Posterior vena cava (tissue), 2 donors: ENCODE results near the gene CRK. TPM values are rescaled to one million over a fixed set of nuclear protein-coding genes. Genes with fewer than 3 reads are reported as not detected.

Experiments
- DNase-seq: peaks from one replicate; pipeline ENCODE4 v3.0.0-alpha.2; 2020; ENCODE audit warnings: low spot score
- intact Hi-C, 2 donors: fragments of 100-400 bp; cut with DNase I; formaldehyde crosslinking; loops; one replicate each; pipeline versions ENCODE4 v1.14.1 to v1.14.2; 2022 to 2023
- total RNA-seq, 2 donors: library from RNA; stranded (reverse); fragmentation: NEBNext Ultra II Directional; extraction: Animal tissue kit (Norgen Biotek cat#: 25700); gene quantifications; one replicate each; pipeline ENCODE4 v1.2.1, GENCODE V29; 2021
- donor health status: DM: yes; HTN: yes; CAD: no.
- donor health status: DM: yes; HTN: yes; CAD: no.

Gene CRK
- total RNA-seq, 2 donors from 2014 or later, result 56.6 to 58.0 TPM

DNA sequence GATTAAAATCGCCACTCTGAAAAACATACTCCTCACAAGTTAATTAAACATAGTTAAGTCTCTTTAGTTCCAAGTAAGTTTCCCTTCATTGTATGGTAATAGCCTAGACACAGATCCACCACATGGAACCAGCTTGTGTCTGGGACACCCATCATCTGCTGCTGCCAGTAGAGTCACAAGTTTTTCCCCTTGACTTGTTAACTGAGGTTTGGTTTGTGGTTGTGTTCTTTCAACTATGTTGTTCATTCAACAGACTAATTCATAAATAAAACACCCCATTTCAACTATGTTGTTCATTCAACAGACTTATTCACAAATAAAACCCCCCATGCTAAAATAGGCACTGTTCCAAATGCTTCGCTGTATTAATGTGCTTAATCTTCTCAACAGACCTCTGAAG lies 80.4 kb downstream of the CRK start:
- no peak for DNase-seq
- intact Hi-C loops, result no loop called here

DNA sequence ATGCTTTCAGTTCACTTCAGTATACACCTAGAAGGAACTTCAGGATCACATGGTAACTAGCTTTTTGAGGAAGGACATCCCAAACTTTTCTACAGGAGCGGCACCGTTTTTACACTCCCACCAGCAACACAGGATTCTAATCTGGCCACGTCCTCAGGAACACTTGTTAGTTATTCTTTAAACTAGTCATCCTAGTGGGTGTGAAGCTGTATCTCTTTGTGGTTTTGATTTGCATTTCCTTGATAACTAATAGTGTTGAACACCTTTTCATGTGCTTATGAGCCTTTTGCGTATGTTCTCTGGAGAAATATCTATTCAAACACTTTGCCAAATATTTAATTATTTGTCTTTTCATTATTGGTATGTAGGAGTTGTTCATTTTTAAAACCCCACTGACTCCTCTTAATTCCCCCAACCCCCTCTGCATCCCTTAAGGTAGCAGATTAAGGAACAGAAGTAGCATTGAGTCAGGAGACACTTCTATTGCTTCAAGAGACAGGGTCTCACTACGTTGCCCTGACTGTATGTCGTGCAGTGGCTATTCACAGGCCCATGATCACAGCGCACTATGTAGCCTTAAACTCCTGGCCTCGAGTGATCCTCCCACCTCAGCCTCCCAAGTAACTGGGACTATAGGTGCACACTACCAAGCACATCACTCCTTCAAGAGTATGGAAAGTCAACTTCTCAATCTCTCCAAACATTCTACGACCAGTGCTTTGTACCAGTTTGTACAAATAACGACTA lies 81.4 kb downstream of the CRK start:
- intact Hi-C loops, result loop anchor here in 1 of 2 donors (5.0 kb wide), 1 partner anchor 78 kb away; no protein-coding TSS in a partner anchor
- no peak for DNase-seq

DNA sequence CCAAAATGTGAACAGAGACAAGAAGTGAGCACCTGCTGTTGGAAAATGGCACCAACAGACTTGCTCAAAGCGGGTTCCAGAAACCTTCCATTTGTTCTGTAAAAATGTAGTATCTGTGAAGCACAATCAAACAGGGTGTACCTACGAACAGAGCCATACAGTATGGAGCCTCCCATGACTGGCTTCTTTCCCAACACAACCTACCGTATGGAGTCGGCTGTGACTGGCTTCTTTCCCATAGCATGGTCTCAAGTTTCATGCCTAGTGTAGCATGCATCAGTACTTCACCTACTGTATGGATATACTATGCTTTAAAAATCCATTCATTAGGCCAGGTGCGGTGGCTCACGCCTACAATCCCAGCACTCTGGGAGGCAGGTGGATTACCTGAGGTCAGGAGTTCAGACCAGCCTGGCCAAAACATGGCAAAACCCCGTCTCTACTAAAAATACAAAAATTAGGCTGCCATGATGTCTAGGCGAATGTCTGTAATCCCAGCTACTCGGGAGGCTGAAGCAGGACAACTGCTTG lies 82.3 kb downstream of the CRK start:
- no peak for DNase-seq
- intact Hi-C loops, result loop anchor here in 1 of 2 donors (5.0 kb wide), 1 partner anchor 79 kb away; no protein-coding TSS in a partner anchor

DNA sequence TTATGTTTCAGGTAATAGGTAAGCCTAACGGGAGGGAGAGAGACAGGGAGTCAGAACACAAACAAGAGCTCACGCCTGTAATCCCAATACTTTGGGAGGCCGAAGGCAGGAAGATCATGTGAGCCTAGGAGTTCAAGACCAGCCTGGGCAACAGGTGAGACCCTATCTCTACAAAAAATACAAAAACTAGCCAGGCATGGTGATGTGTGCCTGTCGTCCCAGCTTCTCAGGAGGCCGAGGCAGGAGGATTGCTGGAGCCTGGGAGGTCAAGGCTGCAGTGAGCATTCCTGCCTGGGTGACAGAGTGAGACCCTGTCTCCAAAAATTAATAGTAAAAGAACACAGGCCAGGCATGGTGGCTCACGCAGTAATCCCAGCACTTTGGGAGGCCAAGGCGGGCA lies 83.4 kb downstream of the CRK start:
- no peak for DNase-seq
- intact Hi-C loops, result loop anchor here in 1 of 2 donors (5.0 kb wide), 1 partner anchor 80 kb away; no protein-coding TSS in a partner anchor

DNA sequence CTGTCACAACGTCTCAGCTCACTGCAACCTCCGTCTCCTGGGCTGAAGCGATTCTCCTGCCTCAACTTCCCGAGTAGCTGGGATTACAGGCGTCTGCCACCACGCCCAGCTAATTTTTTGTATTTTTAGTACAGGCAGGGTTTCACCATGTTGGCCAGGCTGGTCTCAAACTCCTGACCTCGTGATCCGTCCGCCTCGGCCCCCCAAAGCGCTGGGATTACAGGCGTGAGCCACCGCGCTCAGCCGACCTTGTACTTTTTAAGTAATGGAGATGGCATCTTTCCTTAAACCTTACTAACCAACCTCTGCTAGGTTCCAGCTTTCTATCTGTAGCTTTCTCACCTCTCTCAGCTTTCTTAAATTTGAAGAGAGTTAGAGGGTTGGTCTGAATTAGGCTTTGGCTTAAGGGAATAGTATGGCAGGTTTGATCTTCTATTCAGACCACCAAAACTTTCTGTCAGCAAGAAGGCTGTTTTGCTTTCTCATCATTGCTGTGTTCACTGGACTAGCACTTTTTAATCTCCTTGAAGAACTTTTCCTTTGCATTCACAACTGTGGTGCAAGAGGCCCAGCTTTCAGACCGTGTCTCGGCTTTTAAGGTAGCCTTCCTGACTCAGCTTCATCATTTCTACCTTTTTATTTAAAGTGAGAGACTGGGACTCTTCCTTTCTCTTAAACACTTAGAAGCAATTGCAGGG lies 84.0 kb downstream of the CRK start:
- no peak for DNase-seq
- intact Hi-C loops, result loop anchor here in 1 of 2 donors (2.0 to 5.0 kb wide), 2 partner anchors 49 to 80 kb away; no protein-coding TSS in a partner anchor

Other genes starting within 250 kb of the CRK start
- not detected for gene BHLHA9, start 185.8 kb downstream of the CRK start, total RNA-seq
- gene TRARG1, start 176.6 kb downstream of the CRK start, total RNA-seq, result 1 to 10 TPM in 1 of 2 donors, under 1 TPM in 1; 0.67 to 1.2 TPM
- 100 to 1,000 TPM; 274 to 306 TPM for gene YWHAE, start 56.0 kb downstream of the CRK start, total RNA-seq
- 100 to 1,000 TPM; 270 to 381 TPM for gene MYO1C, start 36.5 kb upstream of the CRK start, total RNA-seq
- 10 to 100 TPM; 23.5 to 25.2 TPM for gene INPP5K, start 60.4 kb upstream of the CRK start, total RNA-seq
- 10 to 100 TPM; 68.4 to 90.3 TPM for gene PITPNA, start 106.6 kb upstream of the CRK start, total RNA-seq
- gene SLC43A2, start 172.6 kb upstream of the CRK start, total RNA-seq, result 10 to 100 TPM in 1 of 2 donors, 1 to 10 TPM in 1; 9.5 to 16.9 TPM
- 10 to 100 TPM; 13.0 to 13.9 TPM for gene SCARF1, start 189.5 kb upstream of the CRK start, total RNA-seq
- 10 to 100 TPM; 10.3 to 13.0 TPM for gene RILP, start 193.6 kb upstream of the CRK start, total RNA-seq
- gene PRPF8, start 228.6 kb upstream of the CRK start, total RNA-seq, result 100 to 1,000 TPM; 173 to 190 TPM